ENCODE data around the gene INO80E. TPM values are rescaled to one million over a fixed set of nuclear protein-coding genes. Genes with fewer than 3 reads are reported as not detected.

The INO80E gene
- total and polyA plus RNA-seq, 10 donors: 47.9 to 93.3 (median 71.7) TPM

DNA sequence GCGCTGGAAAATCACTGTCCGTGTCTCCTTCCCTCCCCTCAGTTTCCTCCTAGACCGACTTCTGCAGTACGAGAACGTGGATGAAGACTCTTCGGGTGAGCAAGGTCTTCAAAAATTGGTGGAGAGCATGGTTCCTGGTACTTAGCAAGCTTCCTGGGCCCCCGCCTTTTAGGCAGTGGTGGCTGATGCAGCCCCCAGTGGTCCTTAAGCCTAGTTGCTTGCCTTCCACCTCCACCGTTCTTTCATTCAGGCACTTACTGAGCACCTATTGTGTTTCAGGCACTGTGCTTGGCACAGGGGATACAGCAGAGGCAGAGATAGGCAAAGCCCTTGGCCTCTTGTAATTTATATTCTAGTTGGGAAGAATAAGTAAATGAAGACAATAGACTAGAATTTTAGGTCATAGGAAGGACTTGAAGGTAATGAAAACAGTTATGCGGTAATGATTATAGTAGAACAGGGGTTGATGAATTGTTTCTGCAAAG, 767 bp downstream of the INO80E start:
- DNase-seq: peak; percentile 70
- peaks cover 0 to 68% (median 30%) of the 10 kb centered on the region in 6 donors for H3K36me3 ChIP-seq
- TF ChIP-seq POLR2AphosphoS5 (IDR thresholded peaks at IDR 0.05): no peak
- TF ChIP-seq POLR2A (IDR thresholded peaks at IDR 0.05): no peak
- TF ChIP-seq, protein P1, sequence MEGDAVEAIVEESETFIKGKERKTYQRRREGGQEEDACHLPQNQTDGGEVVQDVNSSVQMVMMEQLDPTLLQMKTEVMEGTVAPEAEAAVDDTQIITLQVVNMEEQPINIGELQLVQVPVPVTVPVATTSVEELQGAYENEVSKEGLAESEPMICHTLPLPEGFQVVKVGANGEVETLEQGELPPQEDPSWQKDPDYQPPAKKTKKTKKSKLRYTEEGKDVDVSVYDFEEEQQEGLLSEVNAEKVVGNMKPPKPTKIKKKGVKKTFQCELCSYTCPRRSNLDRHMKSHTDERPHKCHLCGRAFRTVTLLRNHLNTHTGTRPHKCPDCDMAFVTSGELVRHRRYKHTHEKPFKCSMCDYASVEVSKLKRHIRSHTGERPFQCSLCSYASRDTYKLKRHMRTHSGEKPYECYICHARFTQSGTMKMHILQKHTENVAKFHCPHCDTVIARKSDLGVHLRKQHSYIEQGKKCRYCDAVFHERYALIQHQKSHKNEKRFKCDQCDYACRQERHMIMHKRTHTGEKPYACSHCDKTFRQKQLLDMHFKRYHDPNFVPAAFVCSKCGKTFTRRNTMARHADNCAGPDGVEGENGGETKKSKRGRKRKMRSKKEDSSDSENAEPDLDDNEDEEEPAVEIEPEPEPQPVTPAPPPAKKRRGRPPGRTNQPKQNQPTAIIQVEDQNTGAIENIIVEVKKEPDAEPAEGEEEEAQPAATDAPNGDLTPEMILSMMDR (IDR thresholded peaks at IDR 0.05 in 8 of 11, conservative IDR thresholded peaks at IDR 0.05 in 3 of 11): no peak
- peaks cover 18 to 46% (median 33%) of the 10 kb centered on the region in 6 donors for H3K4me1 ChIP-seq
- 13 to 23% (median 20%) methylated on average over 8 to 9 of the region's 9 CpGs for WGBS, 5 donors
- H3K27ac ChIP-seq: peak overlapping the region in 7 of 8 donors; percentile 78 to 97 (median 95)
- H3K27me3 ChIP-seq (replicated peaks in 1 of 7): no peaks in the 10 kb centered on the region
- H3K9me3 ChIP-seq: no peaks in the 10 kb centered on the region
- intact Hi-C loops (cut with DNase I; ENCODE audit: low total_unique reads): no loop called here
- H3K4me3 ChIP-seq: peak overlapping the region; percentile 57 to 99 (median 84)

DNA sequence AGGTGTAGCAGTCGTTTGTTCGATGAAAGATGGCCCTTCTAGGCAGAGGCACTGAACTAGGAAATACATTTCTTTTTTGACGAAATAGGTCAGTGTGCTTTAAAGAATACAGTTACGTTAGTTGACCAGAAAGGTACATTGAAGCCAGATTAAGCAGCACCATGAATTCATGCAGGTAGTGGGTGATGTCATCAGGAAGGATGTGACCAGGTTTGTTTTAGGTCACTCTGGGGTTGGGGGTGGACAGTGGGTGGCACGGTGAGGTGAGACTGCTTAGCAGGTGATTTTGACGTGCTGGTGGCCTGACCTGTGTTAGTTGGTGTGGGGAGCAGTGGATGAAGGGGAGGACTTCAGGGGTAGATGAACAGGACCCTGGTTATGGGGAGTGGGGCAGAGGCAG, 3.6 kb downstream of the INO80E start:
- intact Hi-C loops (cut with DNase I; ENCODE audit: low total_unique reads): loop anchor here (5.0 kb wide), 1 partner anchor 37 kb away; the partner anchor contains the start of gene TMEM219
- Histone ChIP-seq H3K9me3 (no peaks in the 10 kb centered on the region), H3K36me3 (peaks cover 0 to 74% (median 20%) of the 10 kb centered on the region in 6 donors), H3K4me3 (no peak overlapping the region), H3K27me3 (replicated peaks in 1 of 7) (no peaks in the 10 kb centered on the region), H3K27ac (no peak overlapping the region), H3K4me1 (peaks cover 12 to 33% (median 25%) of the 10 kb centered on the region in 6 donors)
- 87 to 95% (median 91%) methylated on average over 6 of the region's 6 CpGs for WGBS, 5 donors
- DNase-seq: peak; percentile 39
- no peak for TF ChIP-seq POLR2A (IDR thresholded peaks at IDR 0.05)
- no peak for TF ChIP-seq POLR2AphosphoS5 (IDR thresholded peaks at IDR 0.05)
- TF ChIP-seq, protein P1 (IDR thresholded peaks at IDR 0.05 in 8 of 11, conservative IDR thresholded peaks at IDR 0.05 in 3 of 11): no peak

DNA sequence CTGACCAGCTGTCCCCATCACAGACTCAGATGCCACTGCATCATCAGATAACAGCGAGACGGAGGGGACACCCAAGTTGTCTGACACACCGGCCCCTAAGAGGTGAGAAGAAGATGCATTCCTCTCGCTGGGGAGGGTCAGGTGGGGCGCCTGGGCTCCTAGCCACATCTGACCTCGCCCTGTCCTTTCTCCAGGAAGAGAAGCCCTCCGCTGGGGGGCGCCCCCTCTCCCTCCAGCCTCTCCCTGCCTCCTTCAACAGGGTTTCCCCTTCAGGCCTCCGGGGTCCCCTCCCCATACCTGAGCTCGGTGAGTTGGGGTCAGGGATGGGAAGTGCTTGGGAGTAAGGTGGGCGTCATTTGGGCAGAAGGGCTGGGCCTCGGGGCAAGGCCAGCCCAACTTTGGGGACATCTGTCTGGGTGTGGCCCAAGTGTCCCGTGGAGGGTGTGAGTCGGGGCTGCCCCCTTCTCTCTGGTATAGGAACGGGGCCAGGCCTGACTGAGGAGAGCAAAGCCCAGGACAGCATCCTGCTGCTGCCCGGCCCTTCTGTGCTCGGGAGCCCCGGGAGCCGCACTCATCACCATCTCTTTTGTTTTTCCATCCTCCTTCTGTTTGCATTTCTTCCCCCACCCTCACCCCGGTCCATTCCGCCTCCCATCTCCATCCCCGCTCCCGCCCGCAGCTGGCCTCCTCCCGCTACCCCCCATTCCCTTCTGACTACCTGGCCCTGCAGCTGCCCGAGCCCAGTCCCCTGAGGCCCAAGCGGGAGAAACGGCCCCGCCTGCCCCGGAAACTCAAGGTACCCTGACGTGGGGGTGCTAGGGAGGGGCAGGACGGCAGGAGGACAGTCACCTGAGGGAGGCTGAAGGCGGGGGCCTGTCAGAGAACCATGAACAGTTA, 4.9 kb downstream of the INO80E start:
- H3K27me3 ChIP-seq (replicated peaks in 1 of 7): no peaks in the 10 kb centered on the region
- peak; percentile 71 for DNase-seq
- WGBS, 5 donors: 89 to 93% (median 89%) methylated on average over 29 to 33 of the region's 33 CpGs
- intact Hi-C loops (cut with DNase I; ENCODE audit: low total_unique reads): loop anchor here (5.0 kb wide), 1 partner anchor 39 kb away; the partner anchor contains the start of gene TMEM219
- H3K4me1 ChIP-seq: peaks cover 8 to 40% (median 28%) of the 10 kb centered on the region in 6 donors
- H3K4me3 ChIP-seq: no peak overlapping the region
- H3K9me3 ChIP-seq: no peaks in the 10 kb centered on the region
- TF ChIP-seq POLR2A (IDR thresholded peaks at IDR 0.05) (no peak), POLR2AphosphoS5 (IDR thresholded peaks at IDR 0.05) (peak in 1 of 3 donors; percentile 16)
- no peak overlapping the region for H3K27ac ChIP-seq
- H3K36me3 ChIP-seq: peaks cover 0 to 87% (median 20%) of the 10 kb centered on the region in 6 donors

GRCh38 chr16:30002614-30003346, 6.7 kb downstream of the INO80E start:
- no peaks in the 10 kb centered on the region for H3K9me3 ChIP-seq
- peak in 1 of 3 donors; percentile 28 for TF ChIP-seq POLR2AphosphoS5 (IDR thresholded peaks at IDR 0.05)
- no peak for TF ChIP-seq POLR2A (IDR thresholded peaks at IDR 0.05)
- H3K36me3 ChIP-seq: peaks cover 0 to 85% (median 20%) of the 10 kb centered on the region in 6 donors
- peak; percentile 65 for DNase-seq
- WGBS, 5 donors: 85 to 93% (median 90%) methylated on average over 19 of the region's 19 CpGs
- H3K27me3 ChIP-seq (replicated peaks in 1 of 7): no peaks in the 10 kb centered on the region
- no peak overlapping the region for H3K4me3 ChIP-seq
- no peak overlapping the region for H3K27ac ChIP-seq
- intact Hi-C loops (cut with DNase I; ENCODE audit: low total_unique reads): loop anchor here (5.0 kb wide), 1 partner anchor 40 kb away; the partner anchor contains the start of gene TMEM219
- H3K4me1 ChIP-seq: peaks cover 0 to 25% (median 14%) of the 10 kb centered on the region in 6 donors
